ENCODE results near the gene C12orf56.
A peak's percentile ranks its signal among the peaks of the same experiment; 100 is the strongest.
"Not testable (repeated sequence)": the region's sequence is repeated elsewhere in the genome, so short reads cannot be mapped to it uniquely, and the experiment has no call there.

Gene C12orf56

GRCh38 chr12:64236549-64236948 lies 154.0 kb downstream of the C12orf56 start:
- DNase-seq (ENCODE audit: low spot score): no peak

GRCh38 chr12:64232196-64232595 lies 158.4 kb downstream of the C12orf56 start:
- no peak for DNase-seq (ENCODE audit: low spot score)

DNA sequence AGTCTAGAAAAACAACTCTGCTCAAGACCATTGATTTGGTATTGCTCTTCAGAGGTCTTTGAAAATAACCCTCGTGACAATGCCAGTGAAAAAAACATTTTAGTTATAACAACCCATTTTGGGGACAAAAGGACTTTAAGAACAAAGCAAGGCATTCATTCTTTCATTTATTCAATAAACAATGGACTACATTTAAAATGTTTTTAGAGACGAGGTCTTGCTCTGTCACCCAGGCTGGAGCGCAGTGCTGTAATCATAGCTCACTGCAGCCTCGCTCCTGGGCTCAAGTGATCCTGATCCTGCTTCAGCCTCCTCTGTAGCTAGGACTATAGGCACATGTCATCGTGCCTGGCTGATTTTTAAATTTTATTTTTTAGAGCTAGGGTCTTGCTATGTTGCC lies 160.8 kb downstream of the C12orf56 start:
- no peak for DNase-seq (ENCODE audit: low spot score)

DNA sequence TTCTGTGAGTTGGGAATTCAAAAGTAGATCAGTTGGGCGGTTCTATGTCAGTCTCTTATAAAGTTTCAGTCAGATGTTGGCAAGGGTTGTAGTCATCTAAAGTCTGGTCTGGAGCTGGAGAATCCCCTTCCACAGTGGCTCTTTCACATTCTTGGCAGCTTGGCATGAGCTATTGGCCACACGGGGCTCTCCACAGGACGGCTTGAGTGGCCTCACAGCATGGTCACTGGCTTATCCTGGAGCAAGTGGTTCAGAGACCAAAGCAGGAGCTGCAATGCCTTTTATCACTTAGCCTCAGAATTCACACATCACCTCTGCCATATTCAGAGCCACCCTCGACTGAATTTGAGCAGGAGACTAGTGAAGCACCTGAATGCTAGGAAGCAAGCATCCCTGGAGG lies 161.3 kb downstream of the C12orf56 start:
- DNase-seq (ENCODE audit: low spot score): no peak

DNA sequence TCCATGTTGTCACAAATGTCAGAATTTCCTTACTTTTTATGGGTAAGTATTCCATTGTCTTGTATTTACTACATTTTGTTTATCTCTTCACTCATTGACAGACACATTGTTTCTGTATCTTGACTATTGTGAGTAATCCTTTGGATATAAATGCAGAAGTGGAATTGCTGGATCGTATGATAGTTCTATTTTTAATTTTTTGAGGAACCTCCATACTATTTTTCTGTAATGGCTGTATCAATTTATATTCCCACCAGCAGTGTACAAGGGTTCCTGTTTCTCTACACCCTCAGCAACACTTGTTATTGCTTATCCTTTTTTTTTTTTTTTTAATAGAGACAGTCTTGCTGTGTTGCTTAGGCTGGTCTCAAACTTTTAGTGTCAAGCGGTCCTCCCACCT lies 164.9 kb downstream of the C12orf56 start:
- DNase-seq (ENCODE audit: low spot score): no peak

DNA sequence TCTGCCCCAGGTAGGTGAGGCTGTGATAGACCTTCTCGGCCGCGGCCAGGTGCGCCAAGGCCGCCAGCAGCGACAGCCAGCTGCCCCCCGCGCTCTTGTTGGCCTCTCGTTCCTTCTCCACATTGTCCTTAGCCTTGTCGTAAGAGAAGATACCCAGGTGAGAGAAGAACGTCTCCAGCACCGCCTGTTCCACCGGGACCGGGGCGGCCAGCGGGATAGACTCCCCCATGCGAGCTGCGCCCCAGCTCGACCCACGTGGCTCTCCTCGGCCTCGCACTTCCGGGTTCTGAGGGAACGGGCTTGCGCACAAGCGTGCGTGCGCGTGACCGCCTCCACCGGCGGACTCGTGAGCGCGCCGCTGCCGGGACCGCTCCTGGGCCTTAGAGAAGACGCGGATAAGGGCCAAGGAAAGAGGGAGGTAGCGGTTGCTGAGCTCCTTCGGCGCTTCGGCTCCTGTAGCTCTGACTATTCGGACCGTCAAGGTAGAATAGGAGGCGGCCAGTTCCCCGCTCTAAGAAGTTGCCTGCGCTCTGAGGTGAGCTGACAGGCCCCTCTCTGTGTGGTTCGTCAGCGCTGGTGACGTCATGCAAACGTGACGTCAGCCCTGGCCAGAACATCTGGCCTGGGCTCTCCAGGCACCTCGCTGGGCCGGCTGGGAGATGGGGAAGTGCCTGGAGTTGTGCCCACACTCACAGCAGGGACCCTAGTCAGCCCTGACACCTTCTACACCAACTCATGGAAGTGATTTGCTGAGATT lies 168.4 kb downstream of the C12orf56 start, which contains the start of gene KICS2:
KICS2 (minus strand) TSS at position 288 of the 757 bp plus-strand sequence; CDS start at position 229, 59 bp downstream.
- peak; percentile 91 for DNase-seq (ENCODE audit: low spot score)

DNA sequence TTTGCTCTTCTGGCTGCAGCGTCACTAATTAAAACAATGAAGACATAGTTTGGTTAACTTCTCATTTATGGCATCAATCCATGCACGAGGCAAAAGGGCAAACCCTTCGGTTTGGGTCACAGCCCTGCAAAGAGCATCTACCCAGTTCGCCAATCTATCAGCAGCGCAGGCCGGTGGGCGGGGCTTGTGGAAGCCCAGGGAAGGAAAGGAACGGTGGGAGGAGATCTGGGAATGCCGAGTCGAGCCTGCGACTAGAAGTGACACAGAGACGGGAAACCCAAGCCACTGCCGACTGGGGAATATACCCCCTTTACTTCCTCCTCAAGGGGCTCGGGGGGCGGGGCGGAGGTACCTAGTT lies 168.9 kb downstream of the C12orf56 start:
- DNase-seq (ENCODE audit: low spot score): peak; percentile 43

- no peak for DNase-seq (ENCODE audit: low spot score)
Observed at GRCh38 chr12:64220046-64220445, 170.5 kb downstream of the C12orf56 start.

DNA sequence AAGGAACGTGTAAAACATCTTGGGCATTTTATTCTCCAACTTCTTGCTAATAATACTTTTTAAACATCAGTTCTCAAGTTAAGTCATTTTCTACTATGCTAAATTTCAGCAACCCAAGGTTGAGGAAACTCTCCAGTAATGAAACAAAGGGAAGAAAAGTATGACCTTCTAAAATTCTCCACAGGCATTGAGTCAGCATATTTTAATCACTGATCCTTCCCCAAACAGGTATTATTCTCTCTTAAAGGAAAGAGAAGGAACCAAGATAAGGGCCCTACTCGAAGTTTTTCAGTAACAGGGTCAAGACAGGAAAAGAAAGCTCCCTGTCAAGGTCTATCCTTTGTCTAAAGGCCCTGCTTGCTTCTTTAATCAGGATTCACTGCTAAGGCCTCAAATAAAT lies 171.4 kb downstream of the C12orf56 start:
- DNase-seq (ENCODE audit: low spot score): no peak

GRCh38 chr12:64218597-64218996 lies 172.0 kb downstream of the C12orf56 start:
- no peak for DNase-seq (ENCODE audit: low spot score)

DNA sequence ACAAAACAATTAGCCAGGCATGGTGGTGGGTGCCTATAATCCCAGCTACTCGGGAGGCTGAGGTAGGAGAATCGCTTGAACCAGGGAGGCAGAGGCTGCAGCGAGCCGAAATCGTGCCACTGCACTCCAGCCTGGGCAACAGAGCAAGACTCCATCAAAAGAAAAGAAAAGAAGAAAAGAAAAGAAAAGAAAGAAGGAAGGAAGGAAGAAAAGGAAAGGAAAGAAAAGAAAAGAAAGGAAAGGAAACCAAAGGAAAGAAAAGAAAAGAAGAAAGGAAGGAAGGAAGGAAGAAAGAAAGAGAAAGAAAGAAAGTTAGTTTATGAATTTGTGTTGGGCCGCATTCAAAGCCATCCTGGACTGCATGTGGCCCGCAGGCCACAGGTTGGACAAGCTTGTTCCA lies 172.9 kb downstream of the C12orf56 start:
- not testable (repeated sequence) for DNase-seq (ENCODE audit: low spot score)

DNA sequence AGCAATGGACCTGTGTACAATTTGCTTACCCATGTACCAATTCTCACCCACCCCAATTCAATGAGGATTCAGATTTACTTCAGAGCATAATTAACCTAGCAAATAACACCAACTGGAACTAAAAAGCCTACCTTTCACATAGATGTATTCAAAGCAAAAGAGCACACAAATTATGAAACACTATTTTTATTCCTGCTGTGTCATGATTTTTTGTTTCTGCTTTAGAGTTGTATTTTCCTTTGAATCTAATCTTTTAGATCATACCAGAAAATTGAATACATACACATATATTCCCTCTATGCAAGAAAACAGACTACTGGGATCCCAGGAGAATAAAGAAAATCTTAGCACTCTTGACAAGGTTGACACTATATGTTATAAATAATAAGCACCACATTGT lies 174.3 kb downstream of the C12orf56 start:
- DNase-seq (ENCODE audit: low spot score): no peak

All from activated CD4-positive, alpha-beta T cell treated with anti-CD3 and anti-CD28 coated beads, Interleukin-2, Interleukin-4, amounts not matched to agents 100 ng/mL and 50 ng/mL, durations not matched to agents 16 hours and 8 hours (primary cell).